ENCODE data around the gene GAPDHS. TPM values are rescaled to one million over a fixed set of nuclear protein-coding genes. Genes with fewer than 3 reads are reported as not detected.

Gene GAPDHS
- total RNA-seq, 1 donor from 2014 or later = not detected

DNA sequence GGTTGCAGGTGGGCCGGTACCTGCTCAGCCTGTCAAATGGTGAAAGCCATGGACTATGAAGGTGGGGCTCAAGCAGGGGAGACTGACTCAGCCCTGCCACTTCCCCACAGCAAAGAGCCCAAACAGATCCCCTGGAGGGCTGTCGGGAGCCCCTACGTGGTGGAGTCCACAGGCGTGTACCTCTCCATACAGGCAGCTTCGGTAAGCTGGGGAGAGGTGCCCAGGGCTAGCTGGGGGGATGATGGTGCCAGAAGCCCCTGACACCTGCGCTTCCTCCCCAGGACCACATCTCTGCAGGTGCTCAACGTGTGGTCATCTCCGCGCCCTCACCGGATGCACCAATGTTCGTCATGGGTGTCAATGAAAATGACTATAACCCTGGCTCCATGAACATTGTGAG, 9.0 kb downstream of the GAPDHS start:
- TF ChIP-seq, protein P1, sequence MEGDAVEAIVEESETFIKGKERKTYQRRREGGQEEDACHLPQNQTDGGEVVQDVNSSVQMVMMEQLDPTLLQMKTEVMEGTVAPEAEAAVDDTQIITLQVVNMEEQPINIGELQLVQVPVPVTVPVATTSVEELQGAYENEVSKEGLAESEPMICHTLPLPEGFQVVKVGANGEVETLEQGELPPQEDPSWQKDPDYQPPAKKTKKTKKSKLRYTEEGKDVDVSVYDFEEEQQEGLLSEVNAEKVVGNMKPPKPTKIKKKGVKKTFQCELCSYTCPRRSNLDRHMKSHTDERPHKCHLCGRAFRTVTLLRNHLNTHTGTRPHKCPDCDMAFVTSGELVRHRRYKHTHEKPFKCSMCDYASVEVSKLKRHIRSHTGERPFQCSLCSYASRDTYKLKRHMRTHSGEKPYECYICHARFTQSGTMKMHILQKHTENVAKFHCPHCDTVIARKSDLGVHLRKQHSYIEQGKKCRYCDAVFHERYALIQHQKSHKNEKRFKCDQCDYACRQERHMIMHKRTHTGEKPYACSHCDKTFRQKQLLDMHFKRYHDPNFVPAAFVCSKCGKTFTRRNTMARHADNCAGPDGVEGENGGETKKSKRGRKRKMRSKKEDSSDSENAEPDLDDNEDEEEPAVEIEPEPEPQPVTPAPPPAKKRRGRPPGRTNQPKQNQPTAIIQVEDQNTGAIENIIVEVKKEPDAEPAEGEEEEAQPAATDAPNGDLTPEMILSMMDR (IDR thresholded peaks at IDR 0.05) = no peak
- Histone ChIP-seq H3K27me3 (no peaks in the 10 kb centered on the region), H3K4me1 (peaks cover 10% of the 10 kb centered on the region), H3K9me3 (no peaks in the 10 kb centered on the region), H3K36me3 (no peaks in the 10 kb centered on the region), H3K4me3 (no peak overlapping the region), H3K27ac (no peak overlapping the region)
- DNase-seq (no peak), ATAC-seq (no peak)
- intact Hi-C loops (cut with DNase I) = no loop called here

DNA sequence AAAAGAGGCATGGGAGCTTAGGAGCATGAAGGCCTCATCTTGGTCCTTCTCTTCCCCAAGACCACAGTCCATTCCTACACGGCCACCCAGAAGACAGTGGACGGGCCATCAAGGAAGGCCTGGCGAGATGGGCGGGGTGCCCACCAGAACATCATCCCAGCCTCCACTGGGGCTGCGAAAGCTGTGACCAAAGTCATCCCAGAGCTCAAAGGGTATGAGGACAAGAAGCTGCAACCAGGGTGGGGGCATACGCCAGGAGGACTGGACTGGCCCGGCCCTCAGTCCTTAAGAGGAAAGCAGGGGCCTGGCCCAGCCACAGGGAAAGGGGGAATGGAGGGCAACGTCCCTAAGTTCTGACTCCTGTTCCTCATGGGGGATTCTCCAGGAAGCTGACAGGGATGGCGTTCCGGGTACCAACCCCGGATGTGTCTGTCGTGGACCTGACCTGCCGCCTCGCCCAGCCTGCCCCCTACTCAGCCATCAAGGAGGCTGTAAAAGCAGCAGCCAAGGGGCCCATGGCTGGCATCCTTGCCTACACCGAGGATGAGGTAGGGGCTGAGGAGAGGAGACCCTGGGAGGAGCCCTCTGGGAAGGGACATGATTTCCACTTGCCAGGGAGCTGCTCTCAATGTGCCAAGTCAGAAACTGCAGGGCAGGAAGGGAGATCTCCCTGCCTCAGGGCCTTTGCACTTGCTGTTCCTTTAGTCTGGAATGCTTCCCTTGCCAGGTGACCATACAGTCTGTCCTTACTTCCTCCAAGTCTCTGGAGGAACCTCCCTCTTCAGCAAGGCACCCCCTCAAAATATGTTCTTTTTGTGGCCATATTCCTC, 10.2 kb downstream of the GAPDHS start:
- intact Hi-C loops (cut with DNase I) = no loop called here
- Histone ChIP-seq H3K4me3 (no peak overlapping the region), H3K27me3 (no peaks in the 10 kb centered on the region), H3K27ac (no peak overlapping the region), H3K36me3 (no peaks in the 10 kb centered on the region), H3K9me3 (no peaks in the 10 kb centered on the region), H3K4me1 (peaks cover 10% of the 10 kb centered on the region)
- ATAC-seq (no peak), DNase-seq (no peak)
- TF ChIP-seq, protein P1 (IDR thresholded peaks at IDR 0.05) = no peak

DNA sequence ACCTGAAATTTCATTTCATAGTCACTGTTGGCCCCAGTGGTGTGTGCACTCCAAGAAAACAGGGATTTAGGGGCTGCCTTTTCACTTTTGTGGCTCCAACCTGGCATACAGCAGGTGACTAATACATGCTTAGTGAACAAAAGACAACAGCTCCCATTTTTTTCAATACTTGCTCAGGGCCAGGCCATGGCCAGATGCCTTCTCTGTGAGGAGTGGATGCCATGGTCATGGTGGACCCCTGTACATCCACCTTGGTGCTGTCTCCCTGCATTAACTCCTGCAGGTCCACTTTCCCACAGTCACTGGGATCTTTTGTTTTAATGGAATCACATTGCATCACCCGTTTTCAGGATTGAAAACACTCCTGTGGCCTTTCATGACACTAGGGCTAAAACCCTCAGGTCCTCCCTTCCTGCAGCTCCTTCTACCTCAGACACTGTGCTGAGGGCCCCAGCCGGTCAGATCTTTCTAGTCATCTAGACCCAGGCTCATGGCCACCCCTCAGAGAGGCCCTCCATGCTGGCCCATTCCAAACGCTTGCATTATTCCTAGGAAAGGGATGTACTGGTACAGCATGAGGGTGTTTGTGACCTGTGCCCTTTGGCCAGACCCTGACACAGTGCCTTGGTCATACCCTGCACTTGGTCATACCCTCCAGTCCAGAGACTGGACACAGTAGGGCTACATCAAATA, 11.0 kb downstream of the GAPDHS start:
- TF ChIP-seq, protein P1 (IDR thresholded peaks at IDR 0.05) = no peak
- ATAC-seq (no peak), DNase-seq (no peak)
- Histone ChIP-seq H3K27ac (no peak overlapping the region), H3K9me3 (no peaks in the 10 kb centered on the region), H3K27me3 (no peaks in the 10 kb centered on the region), H3K4me3 (peak overlapping the region; percentile 97), H3K36me3 (no peaks in the 10 kb centered on the region), H3K4me1 (peaks cover 10% of the 10 kb centered on the region)
- intact Hi-C loops (cut with DNase I) = no loop called here

GRCh38 chr19:35545001-35545854, 12.0 kb downstream of the GAPDHS start, which contains the start of gene TMEM147:
Gene TMEM147 (plus strand): TSS chr19:35545626. CDS start chr19:35545740, 114 bp downstream.
- H3K4me3 ChIP-seq = peak within 1 kb of the TSS; percentile 97
- H3K27me3 ChIP-seq = no peaks in the 10 kb centered on the region
- intact Hi-C loops (cut with DNase I) = no loop called here
- H3K4me1 ChIP-seq = peaks cover 10% of the 10 kb centered on the region
- ATAC-seq = peak; percentile 97
- peak; percentile 98 for DNase-seq
- H3K9me3 ChIP-seq = no peaks in the 10 kb centered on the region
- no peaks in the 10 kb centered on the region for H3K36me3 ChIP-seq
- TF ChIP-seq, protein P1 (IDR thresholded peaks at IDR 0.05) = no peak
- peak within 1 kb of the TSS; percentile 77 for H3K27ac ChIP-seq

DNA sequence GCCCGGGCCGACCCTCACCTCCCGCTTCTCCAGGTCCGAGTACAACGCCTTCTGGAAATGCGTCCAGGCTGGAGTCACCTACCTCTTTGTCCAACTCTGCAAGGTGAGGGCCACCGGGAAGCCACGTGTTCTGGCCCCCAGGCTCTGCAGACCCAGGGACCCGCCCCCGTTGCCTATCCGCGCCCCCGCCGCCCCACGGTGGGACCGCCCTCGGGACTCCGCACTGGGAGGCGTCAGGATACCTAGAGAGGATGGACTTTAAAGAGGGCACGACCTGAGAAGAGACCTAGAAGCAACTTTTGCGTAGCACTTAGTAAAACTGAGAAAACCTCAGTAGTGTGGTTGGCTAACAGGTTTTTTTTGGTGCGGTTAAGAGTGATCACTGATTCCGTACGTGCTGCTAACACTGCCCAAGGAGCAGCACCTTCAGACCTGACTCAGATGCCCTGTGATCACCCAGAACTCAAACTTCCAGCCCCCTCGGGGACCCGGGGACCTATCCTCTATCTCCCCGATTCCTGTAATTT, 12.7 kb downstream of the GAPDHS start:
- TF ChIP-seq, protein P1 (IDR thresholded peaks at IDR 0.05) = no peak
- H3K27ac ChIP-seq = peak overlapping the region; percentile 77
- no peaks in the 10 kb centered on the region for H3K27me3 ChIP-seq
- H3K9me3 ChIP-seq = no peaks in the 10 kb centered on the region
- no peaks in the 10 kb centered on the region for H3K36me3 ChIP-seq
- intact Hi-C loops (cut with DNase I) = no loop called here
- ATAC-seq (peak; percentile 42), DNase-seq (peak; percentile 76)
- peaks cover 10% of the 10 kb centered on the region for H3K4me1 ChIP-seq
- H3K4me3 ChIP-seq = peak overlapping the region; percentile 97
